Activated naive CD8-positive, alpha-beta T cell treated with anti-CD3 and anti-CD28 coated beads, Interleukin-2, amount 10 ng/mL, durations not matched to agents 7 days and 5 days (primary cell): ENCODE data around the gene BNC2. TPM values are rescaled to one million over a fixed set of nuclear protein-coding genes. Genes with fewer than 3 reads are reported as not detected.

Source experiments
- ATAC-seq: fragments of 150-1000 bp; cut with Tn5 transposase; one replicate; pipeline ENCODE4 v1.10.0; 2021; ENCODE audit warnings: low read depth, moderate library complexity
- POLR2A ChIA-PET: fragments of 350-600 bp; sonication (Branson Sonifier 250); formaldehyde crosslinking; loops from one replicate; lab custom pipeline; 2021; ENCODE audit warnings: antibody characterized with exemption; lab: Charles Lee
- DNase-seq: peaks from one replicate; pipeline ENCODE4 v3.0.0; 2021
- H3K27ac Mint-ChIP-seq: one replicate; pipeline ENCODE4 v1.8.0; 2022; ENCODE audit warnings: mild to moderate bottlenecking, mixed read lengths
- H3K27me3 Mint-ChIP-seq: one replicate; pipeline ENCODE4 v1.8.0; 2022; ENCODE audit warnings: mild to moderate bottlenecking, moderate library complexity, mixed read lengths
- H3K36me3 Mint-ChIP-seq: one replicate; pipeline ENCODE4 v1.8.0; 2021; ENCODE audit warnings: mild to moderate bottlenecking, mixed read lengths
- H3K4me1 Mint-ChIP-seq: one replicate; pipeline ENCODE4 v1.8.0; 2021; ENCODE audit warnings: mixed read lengths
- H3K4me3 Mint-ChIP-seq: one replicate; pipeline ENCODE4 v1.8.0; 2022; ENCODE audit warnings: mild to moderate bottlenecking, moderate library complexity, mixed read lengths
- H3K9me3 Mint-ChIP-seq: one replicate; pipeline ENCODE4 v1.8.0; 2021; ENCODE audit warnings: mixed read lengths
- total RNA-seq, 2 experiments: library from RNA; stranded (reverse); gene quantifications; one replicate each; pipeline ENCODE4 v1.2.3, GENCODE V29; 2021

The BNC2 gene
- total RNA-seq, 2 experiments from 2014 or later: not detected

GRCh38 chr9:16532681-16533450, 337.6 kb downstream of the BNC2 start:
- no peak for DNase-seq
- POLR2A ChIA-PET: no interaction called here
- Mint-ChIP-seq H3K9me3 (no peaks in the 10 kb centered on the region), H3K27me3 (peaks cover 4% of the 10 kb centered on the region), H3K4me1 (no peaks in the 10 kb centered on the region), H3K27ac (no peak overlapping the region), H3K36me3 (no peaks in the 10 kb centered on the region), H3K4me3 (no peak overlapping the region)
- no peak for ATAC-seq

GRCh38 chr9:16532272-16532671, 338.2 kb downstream of the BNC2 start:
- H3K27me3 Mint-ChIP-seq: peaks cover 4% of the 10 kb centered on the region
- no peak overlapping the region for H3K4me3 Mint-ChIP-seq
- no peaks in the 10 kb centered on the region for H3K9me3 Mint-ChIP-seq
- H3K36me3 Mint-ChIP-seq: no peaks in the 10 kb centered on the region
- H3K27ac Mint-ChIP-seq: no peak overlapping the region
- ATAC-seq (no peak), DNase-seq (no peak)
- no peaks in the 10 kb centered on the region for H3K4me1 Mint-ChIP-seq
- POLR2A ChIA-PET: no interaction called here

- Mint-ChIP-seq H3K9me3 (no peaks in the 10 kb centered on the region), H3K27me3 (peaks cover 4% of the 10 kb centered on the region), H3K27ac (no peak overlapping the region), H3K4me1 (no peaks in the 10 kb centered on the region), H3K36me3 (no peaks in the 10 kb centered on the region), H3K4me3 (no peak overlapping the region)
- ATAC-seq: no peak
- POLR2A ChIA-PET: no interaction called here
- no peak for DNase-seq
Observed at GRCh38 chr9:16530669-16531642, 339.5 kb downstream of the BNC2 start.

- H3K9me3 Mint-ChIP-seq: no peaks in the 10 kb centered on the region
- H3K4me1 Mint-ChIP-seq: no peaks in the 10 kb centered on the region
- POLR2A ChIA-PET: no interaction called here
- peaks cover under 1% of the 10 kb centered on the region for H3K27me3 Mint-ChIP-seq
- ATAC-seq (no peak), DNase-seq (no peak)
- no peak overlapping the region for H3K4me3 Mint-ChIP-seq
- no peak overlapping the region for H3K27ac Mint-ChIP-seq
- no peaks in the 10 kb centered on the region for H3K36me3 Mint-ChIP-seq
Observed at GRCh38 chr9:16527573-16527972, 342.9 kb downstream of the BNC2 start.

- ATAC-seq (no peak), DNase-seq (no peak)
- no peak overlapping the region for H3K4me3 Mint-ChIP-seq
- H3K27me3 Mint-ChIP-seq: peaks cover 7% of the 10 kb centered on the region
- no peaks in the 10 kb centered on the region for H3K9me3 Mint-ChIP-seq
- POLR2A ChIA-PET: no interaction called here
- no peak overlapping the region for H3K27ac Mint-ChIP-seq
- H3K4me1 Mint-ChIP-seq: no peaks in the 10 kb centered on the region
- no peaks in the 10 kb centered on the region for H3K36me3 Mint-ChIP-seq
Observed at GRCh38 chr9:16526380-16526779, 344.1 kb downstream of the BNC2 start.

GRCh38 chr9:16524823-16525222, 345.6 kb downstream of the BNC2 start:
- Mint-ChIP-seq H3K27me3 (peaks cover 10% of the 10 kb centered on the region), H3K9me3 (no peaks in the 10 kb centered on the region), H3K4me1 (no peaks in the 10 kb centered on the region), H3K27ac (no peak overlapping the region), H3K4me3 (no peak overlapping the region), H3K36me3 (no peaks in the 10 kb centered on the region)
- ATAC-seq (no peak), DNase-seq (no peak)
- POLR2A ChIA-PET: no interaction called here

- peaks cover 10% of the 10 kb centered on the region for H3K27me3 Mint-ChIP-seq
- ATAC-seq (no peak), DNase-seq (no peak)
- H3K9me3 Mint-ChIP-seq: no peaks in the 10 kb centered on the region
- no peaks in the 10 kb centered on the region for H3K4me1 Mint-ChIP-seq
- POLR2A ChIA-PET: no interaction called here
- H3K36me3 Mint-ChIP-seq: no peaks in the 10 kb centered on the region
- no peak overlapping the region for H3K4me3 Mint-ChIP-seq
- H3K27ac Mint-ChIP-seq: no peak overlapping the region
Observed at GRCh38 chr9:16524078-16524477, 346.4 kb downstream of the BNC2 start.

- POLR2A ChIA-PET: no interaction called here
- peaks cover 10% of the 10 kb centered on the region for H3K27me3 Mint-ChIP-seq
- no peak for ATAC-seq
Observed at GRCh38 chr9:16521868-16522411, 348.5 kb downstream of the BNC2 start.

GRCh38 chr9:16519001-16519400, 351.5 kb downstream of the BNC2 start:
- no peaks in the 10 kb centered on the region for H3K4me1 Mint-ChIP-seq
- no peaks in the 10 kb centered on the region for H3K36me3 Mint-ChIP-seq
- H3K4me3 Mint-ChIP-seq: no peak overlapping the region
- no peak overlapping the region for H3K27ac Mint-ChIP-seq
- ATAC-seq: no peak
- no peaks in the 10 kb centered on the region for H3K9me3 Mint-ChIP-seq
- no peak for DNase-seq
- POLR2A ChIA-PET: no interaction called here
- peaks cover 10% of the 10 kb centered on the region for H3K27me3 Mint-ChIP-seq

More at GRCh38 chr9:16521868-16522411, 348.5 kb downstream of the BNC2 start:
- Mint-ChIP-seq H3K36me3 (no peaks in the 10 kb centered on the region), H3K27ac (no peak overlapping the region), H3K4me1 (no peaks in the 10 kb centered on the region), H3K9me3 (no peaks in the 10 kb centered on the region), H3K4me3 (no peak overlapping the region)
- DNase-seq: no peak

- no peak overlapping the region for H3K27ac Mint-ChIP-seq
- peaks cover 3% of the 10 kb centered on the region for H3K27me3 Mint-ChIP-seq
- POLR2A ChIA-PET: no interaction called here
- DNase-seq (no peak), ATAC-seq (no peak)
- H3K4me1 Mint-ChIP-seq: no peaks in the 10 kb centered on the region
- H3K36me3 Mint-ChIP-seq: no peaks in the 10 kb centered on the region
- no peak overlapping the region for H3K4me3 Mint-ChIP-seq
- H3K9me3 Mint-ChIP-seq: no peaks in the 10 kb centered on the region
Observed at GRCh38 chr9:16516891-16517290, 353.6 kb downstream of the BNC2 start.

- H3K9me3 Mint-ChIP-seq: no peaks in the 10 kb centered on the region
- H3K36me3 Mint-ChIP-seq: no peaks in the 10 kb centered on the region
- POLR2A ChIA-PET: no interaction called here
Observed at GRCh38 chr9:16515879-16516301, 354.6 kb downstream of the BNC2 start.

GRCh38 chr9:16515207-16515606, 355.3 kb downstream of the BNC2 start:
- no peak for DNase-seq
- POLR2A ChIA-PET: no interaction called here
- no peak overlapping the region for H3K4me3 Mint-ChIP-seq
- ATAC-seq: no peak
- no peaks in the 10 kb centered on the region for H3K9me3 Mint-ChIP-seq
- no peaks in the 10 kb centered on the region for H3K36me3 Mint-ChIP-seq
- no peak overlapping the region for H3K27ac Mint-ChIP-seq
- H3K4me1 Mint-ChIP-seq: no peaks in the 10 kb centered on the region
- no peaks in the 10 kb centered on the region for H3K27me3 Mint-ChIP-seq

More at GRCh38 chr9:16515879-16516301, 354.6 kb downstream of the BNC2 start:
- peaks cover 3% of the 10 kb centered on the region for H3K27me3 Mint-ChIP-seq
- no peak overlapping the region for H3K4me3 Mint-ChIP-seq
- no peak for ATAC-seq
- H3K27ac Mint-ChIP-seq: no peak overlapping the region
- no peaks in the 10 kb centered on the region for H3K4me1 Mint-ChIP-seq
- DNase-seq: no peak

- H3K4me1 Mint-ChIP-seq: no peaks in the 10 kb centered on the region
- no peak overlapping the region for H3K4me3 Mint-ChIP-seq
- no peak overlapping the region for H3K27ac Mint-ChIP-seq
- no peak for ATAC-seq
- DNase-seq: no peak
- no peaks in the 10 kb centered on the region for H3K27me3 Mint-ChIP-seq
- H3K36me3 Mint-ChIP-seq: no peaks in the 10 kb centered on the region
- POLR2A ChIA-PET: no interaction called here
- no peaks in the 10 kb centered on the region for H3K9me3 Mint-ChIP-seq
Observed at GRCh38 chr9:16514131-16514530, 356.3 kb downstream of the BNC2 start.
